D721Med (cell line): ENCODE data around the gene ABCA1.

ENCODE experiments used
- DNase-seq: peaks from one replicate; pipeline ENCODE4 v3.0.0; 2011; ENCODE audit warnings: low spot score; ENCODE audit not compliant: insufficient read length
- FAIRE-seq: peaks from 2 replicates; lab custom pipeline; 2011; peaks lifted over from hg19 to GRCh38; lab: Jason Lieb, UNC
- TF ChIP-seq, protein P1 (sequence below): IDR thresholded peaks from 2 replicates; pipeline ENCODE4 v1.5.1; 2012; ENCODE audit warnings: mild to moderate bottlenecking, control low read depth; ENCODE audit not compliant: insufficient read depth; ENCODE audit errors: missing control alignments

Gene ABCA1

GRCh38 chr9:104851546-104851920 is 76.4 kb downstream of the ABCA1 start:
- FAIRE-seq: no peak
- no peak for DNase-seq
- TF ChIP-seq, protein P1, sequence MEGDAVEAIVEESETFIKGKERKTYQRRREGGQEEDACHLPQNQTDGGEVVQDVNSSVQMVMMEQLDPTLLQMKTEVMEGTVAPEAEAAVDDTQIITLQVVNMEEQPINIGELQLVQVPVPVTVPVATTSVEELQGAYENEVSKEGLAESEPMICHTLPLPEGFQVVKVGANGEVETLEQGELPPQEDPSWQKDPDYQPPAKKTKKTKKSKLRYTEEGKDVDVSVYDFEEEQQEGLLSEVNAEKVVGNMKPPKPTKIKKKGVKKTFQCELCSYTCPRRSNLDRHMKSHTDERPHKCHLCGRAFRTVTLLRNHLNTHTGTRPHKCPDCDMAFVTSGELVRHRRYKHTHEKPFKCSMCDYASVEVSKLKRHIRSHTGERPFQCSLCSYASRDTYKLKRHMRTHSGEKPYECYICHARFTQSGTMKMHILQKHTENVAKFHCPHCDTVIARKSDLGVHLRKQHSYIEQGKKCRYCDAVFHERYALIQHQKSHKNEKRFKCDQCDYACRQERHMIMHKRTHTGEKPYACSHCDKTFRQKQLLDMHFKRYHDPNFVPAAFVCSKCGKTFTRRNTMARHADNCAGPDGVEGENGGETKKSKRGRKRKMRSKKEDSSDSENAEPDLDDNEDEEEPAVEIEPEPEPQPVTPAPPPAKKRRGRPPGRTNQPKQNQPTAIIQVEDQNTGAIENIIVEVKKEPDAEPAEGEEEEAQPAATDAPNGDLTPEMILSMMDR: no peak

DNA sequence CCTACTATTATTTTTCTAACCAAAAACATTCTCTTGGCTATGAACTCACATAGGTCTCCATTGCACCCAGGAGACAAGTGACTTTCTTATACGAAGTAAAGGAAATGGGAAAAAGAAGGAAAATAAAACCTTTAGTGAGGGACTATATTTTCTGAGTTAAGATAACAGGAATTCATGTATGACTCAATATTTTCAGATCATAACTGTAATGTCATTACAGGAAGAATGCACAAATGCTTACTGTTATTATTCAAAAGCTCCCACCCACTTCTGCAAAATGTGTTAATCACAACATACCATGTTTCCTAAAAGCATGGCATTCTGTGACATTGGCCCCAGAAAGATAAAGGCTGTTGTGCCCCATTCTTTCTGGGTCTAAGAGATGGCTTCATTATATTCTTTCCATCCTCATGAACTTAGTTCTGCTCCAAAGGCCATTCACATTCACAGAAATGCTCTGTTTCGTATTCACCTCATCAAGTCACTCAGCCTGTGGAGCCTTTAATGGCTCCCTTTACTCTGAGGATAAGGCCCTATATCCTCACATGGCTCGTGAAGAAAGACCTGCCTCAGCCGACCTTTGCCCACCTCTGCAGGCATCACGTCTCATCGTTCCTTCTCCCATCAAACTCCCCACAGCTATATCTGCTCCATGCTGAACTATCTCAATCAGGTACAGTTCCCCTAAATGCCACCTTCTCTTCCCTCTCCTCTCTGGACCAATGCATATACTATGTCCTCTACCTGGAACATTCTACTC is 77.0 kb downstream of the ABCA1 start:
- TF ChIP-seq, protein P1: no peak
- FAIRE-seq (no peak), DNase-seq (no peak)

- TF ChIP-seq, protein P1: no peak
- DNase-seq (no peak), FAIRE-seq (no peak)
Observed at GRCh38 chr9:104849023-104849422, 78.9 kb downstream of the ABCA1 start.

GRCh38 chr9:104844710-104845109 is 83.2 kb downstream of the ABCA1 start:
- FAIRE-seq (no peak), DNase-seq (no peak)
- TF ChIP-seq, protein P1: no peak

- no peak for FAIRE-seq
- DNase-seq: no peak
- TF ChIP-seq, protein P1: no peak
Observed at GRCh38 chr9:104843644-104844240, 84.2 kb downstream of the ABCA1 start.

DNA sequence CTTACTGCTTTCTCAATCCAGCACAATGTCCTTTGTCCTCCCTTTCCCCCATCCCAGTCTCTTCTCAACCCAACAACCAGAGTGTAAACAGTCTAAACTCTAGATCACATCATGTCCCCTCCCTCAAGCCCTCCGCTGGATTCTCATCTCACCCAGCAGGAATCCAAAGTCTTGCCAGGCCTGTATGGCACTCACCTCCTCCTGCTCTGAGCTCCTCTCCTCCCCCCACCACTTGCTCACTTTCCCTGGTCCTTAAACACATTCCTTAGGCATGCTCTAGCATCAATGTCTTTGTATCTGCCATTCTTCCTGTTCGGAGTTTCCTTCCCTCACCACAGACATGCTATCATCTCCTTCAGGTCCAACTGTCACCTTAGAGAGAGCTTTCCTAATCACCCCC is 85.3 kb downstream of the ABCA1 start:
- no peak for DNase-seq
- TF ChIP-seq, protein P1: no peak
- FAIRE-seq: no peak

DNA sequence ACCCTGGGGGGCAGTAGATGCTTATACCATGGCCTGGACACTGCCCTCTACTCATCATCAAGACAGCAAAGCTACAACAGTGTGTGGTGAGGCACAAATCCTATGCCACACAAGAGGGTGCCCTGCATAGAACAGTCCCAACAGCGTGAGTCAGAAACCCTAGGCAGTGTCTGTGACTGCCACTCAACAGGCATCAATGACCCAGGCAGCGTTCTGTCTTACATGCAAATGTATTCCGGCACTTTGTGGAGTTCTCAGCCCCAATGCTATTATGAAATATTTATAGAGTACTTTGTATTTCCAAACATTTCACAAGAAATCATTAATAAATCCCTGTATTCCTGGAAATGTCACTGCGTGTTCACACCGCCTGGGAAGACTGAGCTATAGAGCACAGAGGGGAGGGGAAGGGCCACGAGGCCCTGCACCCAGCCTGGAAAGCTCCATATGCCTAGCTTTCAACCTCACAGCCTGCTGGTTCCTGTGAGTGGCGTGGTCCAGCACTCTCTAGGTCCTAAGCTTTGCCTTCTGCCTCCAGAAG is 86.3 kb downstream of the ABCA1 start:
- TF ChIP-seq, protein P1: no peak
- FAIRE-seq: no peak
- no peak for DNase-seq
